ENCODE data around the gene TMBIM6.
A peak's percentile ranks its signal among the peaks of the same experiment; 100 is the strongest.
"Not testable (repeated sequence)": the region's sequence is repeated elsewhere in the genome, so short reads cannot be mapped to it uniquely, and the experiment has no call there.

TMBIM6 gene

DNA sequence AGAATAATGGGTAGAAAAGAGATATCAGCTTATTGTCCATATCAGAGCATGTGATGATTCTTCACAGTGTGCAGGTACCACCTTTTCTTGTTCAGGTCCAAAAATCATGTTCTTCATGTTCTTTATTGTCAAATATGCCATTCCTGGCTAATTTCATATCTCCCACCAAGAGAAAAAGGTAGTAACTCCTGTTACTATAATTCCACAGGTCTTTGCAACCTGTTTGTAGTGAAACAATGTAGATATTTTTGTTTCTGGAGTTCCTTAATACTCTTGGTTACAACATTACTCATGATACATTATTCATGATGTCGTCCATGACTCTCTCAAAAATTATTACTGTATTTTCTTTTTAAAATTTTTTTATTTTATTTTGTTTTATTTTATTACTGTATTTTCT is 11.3 kb upstream of the TMBIM6 start:
- no peak for DNase-seq

DNA sequence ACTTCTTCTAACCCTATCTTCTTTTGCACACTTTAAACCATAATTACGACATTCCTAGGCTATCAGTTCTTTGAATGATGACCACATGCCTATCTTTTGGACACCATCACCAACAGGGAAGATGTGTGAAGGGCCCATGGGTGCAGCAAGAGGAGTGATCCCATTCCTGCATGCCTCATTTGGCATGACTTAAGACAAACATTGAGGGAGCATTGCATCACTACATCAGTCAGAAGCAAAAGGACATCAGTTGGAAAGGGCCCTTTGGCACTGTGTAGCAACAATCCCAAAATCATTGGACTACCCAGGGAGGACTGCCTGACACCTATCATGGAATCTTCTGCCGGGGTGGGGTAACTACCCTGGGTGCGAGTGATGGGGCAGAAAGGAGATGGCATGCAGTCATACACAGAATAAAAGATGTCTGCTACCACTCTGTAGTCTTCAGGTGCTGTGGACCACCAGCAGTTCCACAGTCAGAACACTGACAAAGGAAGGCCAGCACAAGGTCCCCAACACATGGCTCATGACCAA is 10.7 kb upstream of the TMBIM6 start:
- no peak for DNase-seq

DNA sequence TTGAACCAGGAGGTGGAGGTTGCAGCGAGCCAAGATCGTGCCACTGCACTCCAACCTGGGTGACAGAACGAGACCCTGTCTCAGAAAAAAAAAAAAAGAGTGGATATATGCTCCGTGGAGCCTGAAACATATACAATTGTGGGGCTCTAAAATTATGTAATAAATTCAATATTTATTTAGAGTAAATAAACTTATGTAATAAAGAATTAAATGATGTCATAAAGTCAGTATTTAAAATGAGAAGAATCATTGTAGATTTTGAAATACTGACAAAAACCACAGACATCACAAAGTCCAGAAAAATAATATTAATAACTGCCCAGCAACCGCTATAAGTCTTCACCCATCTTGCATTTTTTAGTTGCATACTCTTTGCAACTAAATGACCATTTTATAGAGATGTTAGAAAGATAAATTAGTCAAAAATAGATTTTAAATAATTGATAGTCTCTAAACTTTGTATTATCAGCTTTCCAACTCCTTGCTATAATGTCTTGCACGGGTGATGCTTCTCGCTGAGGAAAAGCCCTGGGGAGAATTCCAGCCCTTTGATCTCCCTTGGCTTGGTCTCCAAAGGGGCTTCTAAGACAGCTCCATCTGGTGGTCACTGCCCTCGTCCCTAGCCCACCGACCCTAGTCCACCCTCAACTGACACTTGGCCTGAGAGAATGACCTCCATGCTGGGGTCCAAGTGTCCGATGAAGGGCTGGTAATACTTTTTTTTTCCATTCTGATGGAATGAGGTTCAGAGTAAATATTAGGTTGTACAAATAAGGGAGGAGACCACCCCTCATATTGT is 7.9 kb upstream of the TMBIM6 start:
- DNase-seq = no peak

DNA sequence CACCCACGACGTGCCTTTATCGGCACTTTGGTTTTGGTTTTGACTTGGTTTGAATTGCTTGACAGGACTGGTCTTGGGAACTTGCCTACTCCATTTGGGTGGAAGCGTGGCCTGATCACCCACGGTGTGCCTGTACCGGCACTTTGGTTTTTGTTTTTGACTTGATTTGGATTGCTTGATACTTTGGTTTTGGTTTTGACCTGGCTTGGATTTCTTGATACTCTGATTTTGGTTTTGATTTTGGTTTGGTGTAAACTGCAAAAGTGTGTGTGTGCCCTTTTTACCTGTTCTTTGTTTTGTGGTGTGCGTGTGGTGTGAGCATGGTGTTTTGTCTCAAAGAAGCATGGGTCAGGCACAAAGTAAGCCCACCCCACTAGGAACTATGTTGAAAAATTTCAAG is 6.5 kb upstream of the TMBIM6 start:
- DNase-seq = not testable (repeated sequence)

DNA sequence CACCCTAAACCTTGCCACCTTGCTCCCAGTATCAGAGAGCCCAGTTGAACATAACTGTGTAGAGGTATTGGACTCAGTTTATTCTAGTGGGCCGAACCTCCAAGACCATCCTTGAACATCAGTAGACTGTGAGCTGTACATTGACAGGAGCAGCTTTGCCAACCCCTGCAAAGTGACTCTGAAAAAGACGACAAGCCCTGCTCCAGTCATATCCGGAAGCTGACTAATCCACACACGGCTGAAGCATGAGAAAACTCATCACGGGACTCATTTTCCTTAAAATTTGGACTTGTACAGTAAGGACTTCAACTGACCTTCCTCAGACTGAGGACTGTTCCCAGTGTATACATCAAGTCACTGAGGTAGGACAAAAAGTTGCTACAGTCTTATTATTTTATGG is 2.6 kb upstream of the TMBIM6 start:
- not testable (repeated sequence) for DNase-seq

DNA sequence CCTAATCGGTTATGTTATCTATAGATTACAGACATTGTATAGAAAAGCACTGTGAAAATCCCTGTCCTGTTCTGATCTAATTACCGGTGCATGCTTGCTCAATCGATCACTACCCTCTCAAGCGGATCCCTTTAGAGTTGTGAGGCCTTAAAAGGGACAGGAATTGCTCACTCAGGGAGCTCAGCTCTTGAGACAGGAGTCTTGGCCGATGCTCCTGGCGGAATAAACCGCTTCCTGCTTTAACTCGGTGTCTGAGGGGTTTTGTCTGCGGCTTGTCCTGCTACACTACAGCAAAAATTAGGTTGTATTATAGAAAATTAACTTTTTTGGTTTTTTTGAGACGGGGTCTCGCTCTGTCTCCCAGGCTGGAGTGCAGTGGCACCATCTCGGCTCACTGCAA is 1.1 kb upstream of the TMBIM6 start:
- not testable (repeated sequence) for DNase-seq

DNA sequence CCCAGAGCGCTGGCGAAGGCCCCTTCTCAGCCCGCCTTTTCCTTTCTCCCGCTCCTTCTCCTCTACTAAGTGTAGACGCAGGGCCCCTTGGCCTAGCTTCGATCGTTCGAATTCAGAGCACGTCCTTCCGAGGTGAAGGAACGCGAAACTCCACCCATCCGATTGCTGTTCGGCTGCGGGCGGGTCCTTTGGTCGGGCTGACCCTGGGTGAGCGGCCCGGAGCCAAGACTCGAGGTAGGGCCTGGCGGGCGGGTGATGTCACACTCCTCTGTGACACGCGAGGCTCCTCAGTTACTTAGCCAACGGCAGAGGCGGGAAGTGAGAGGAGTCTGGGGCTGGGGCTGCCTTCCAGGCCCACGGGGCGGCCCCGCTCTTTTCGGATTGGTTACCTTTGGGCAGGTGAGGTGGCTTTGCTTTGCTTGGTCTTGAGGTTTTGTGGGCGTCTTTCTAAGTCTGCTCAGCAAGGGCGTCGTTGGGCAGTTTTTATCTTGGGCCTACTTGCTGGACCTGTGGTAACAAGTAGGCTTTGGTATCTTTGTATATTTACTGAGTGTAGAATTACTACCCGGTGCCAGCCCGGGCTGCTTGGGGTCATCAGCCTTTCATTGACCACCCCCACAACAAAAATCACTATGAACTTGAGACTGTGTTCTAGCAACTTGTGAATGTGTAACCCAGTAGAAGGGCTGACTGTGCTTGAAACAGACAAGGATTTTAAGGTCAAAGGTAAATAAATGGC is 694 bp downstream of the TMBIM6 start:
- DNase-seq = no peak

DNA sequence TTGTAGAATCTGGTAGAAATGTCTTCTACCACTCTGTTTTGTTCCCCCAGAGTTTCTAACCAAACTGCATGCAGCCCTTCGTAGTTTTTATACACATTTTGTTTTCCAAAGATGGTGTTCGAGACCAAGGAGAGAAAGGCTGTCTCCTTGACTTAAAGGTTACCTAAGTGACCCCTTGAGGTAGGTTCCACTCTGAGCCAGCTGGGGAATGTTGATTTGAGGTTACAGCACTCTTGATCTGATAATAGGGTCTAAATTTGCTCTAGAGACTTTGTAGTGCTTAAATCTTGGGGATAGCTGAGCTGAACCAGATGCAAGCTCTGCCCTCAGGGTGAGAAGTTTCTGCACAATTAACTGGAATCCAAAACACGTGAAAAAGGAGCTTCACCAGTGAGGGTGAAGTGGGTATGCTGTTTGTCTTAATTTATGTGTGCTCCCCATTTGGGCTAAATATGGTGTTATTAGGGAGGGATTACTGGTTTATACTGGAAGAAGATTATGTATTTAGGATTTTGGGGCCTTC is 3.1 kb downstream of the TMBIM6 start:
- DNase-seq = no peak

DNA sequence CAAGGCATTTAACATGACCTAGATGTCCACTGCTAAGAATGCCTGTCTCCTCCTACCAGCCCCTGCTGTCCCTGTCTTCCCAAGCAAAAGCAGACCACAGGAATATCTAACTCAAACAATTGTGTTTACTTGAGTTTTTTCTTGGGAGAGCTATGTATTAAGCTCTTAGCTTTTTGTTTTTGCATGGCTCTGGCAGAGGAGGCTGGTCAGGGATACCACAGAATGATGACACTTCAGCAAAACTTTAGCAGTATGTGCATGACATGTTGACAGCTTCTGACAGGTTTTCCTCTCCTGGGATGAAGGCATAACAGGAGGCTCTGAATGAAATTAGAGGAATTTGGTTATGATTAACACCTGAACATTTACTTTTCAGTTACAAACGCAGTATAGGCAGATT is 6.9 kb downstream of the TMBIM6 start:
- no peak for DNase-seq

DNA sequence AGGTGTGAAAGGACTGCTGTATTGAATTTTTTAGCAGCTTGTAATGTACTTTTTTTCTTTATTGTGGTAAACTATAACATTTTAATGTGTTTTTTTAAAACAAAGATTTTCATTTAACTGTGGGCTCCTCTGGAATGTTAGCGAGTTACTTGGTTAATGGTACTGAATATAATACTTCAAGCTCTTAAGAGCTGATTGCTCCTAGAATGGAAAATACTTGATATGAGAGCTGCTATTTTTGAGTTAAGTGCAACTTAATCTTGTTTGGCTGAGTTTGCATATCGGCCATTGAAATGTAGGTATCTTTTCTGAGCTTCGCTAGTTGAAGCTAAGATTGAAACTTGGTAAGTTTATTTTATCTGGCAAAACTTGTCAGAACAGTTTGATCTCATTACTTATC is 7.4 kb downstream of the TMBIM6 start:
- DNase-seq = no peak

DNA sequence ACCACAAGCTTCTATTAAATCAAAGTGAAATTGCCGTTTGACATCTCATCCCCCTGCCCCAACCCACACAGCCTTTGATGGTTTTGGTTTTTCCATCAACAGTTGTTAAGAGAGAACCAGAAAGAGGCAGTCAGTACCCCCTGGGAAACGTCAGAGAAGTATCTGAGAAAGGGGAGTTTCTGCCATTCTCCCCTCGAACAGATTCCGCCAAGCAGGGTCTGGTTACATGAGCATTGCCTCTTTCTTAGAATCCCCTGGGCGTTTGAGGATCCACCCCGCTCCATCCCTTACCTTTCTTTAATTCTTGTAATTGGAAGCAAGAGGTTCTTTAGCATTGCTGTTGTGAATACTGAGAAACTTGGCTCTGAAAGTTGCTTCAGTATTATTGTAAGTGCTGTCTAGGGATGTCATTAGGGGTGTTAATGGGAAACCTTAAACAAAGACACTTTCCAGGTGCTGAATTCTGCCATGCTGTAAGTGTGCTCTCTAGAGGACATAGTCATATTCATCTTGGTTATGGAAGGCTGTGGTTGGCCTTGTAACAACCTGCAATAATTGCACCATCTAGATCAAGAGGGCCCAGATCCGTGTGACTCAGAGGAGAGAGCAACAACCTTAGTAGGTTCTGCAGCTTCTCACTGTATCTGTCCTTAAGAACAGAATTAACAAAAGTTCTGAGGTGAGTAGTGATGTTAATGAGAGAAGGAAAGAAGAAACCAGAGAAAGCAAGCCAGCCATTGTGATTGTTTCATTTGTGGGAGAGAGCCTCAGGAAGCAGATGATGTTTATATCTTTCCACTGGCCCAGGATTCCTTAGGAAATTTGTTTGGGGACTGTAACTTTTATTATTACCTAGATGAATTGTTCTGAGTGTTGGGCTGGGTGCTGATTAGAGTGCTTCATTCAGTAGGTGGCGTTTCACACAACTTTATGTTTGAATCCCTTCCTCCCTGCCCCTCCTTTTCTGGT is 9.0 kb downstream of the TMBIM6 start:
- DNase-seq = no peak

DNA sequence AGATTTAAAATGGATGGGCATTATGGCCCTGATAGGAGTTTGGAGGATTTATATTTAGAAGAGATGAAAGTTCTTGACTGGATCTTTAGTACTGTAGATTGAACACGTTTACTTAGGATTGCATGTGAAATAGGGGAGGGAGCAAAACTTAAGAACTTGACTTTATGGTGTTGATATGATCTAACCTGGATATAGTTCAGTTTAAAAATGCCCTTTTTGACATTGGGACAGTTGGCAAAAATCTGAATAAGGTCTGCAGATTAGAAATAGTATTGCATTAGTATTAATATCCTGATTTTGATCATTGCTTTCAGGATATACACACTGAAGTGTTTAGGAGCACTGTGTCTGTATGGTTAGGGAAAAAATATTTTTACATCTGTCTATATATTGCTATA is 9.6 kb downstream of the TMBIM6 start:
- no peak for DNase-seq

DNA sequence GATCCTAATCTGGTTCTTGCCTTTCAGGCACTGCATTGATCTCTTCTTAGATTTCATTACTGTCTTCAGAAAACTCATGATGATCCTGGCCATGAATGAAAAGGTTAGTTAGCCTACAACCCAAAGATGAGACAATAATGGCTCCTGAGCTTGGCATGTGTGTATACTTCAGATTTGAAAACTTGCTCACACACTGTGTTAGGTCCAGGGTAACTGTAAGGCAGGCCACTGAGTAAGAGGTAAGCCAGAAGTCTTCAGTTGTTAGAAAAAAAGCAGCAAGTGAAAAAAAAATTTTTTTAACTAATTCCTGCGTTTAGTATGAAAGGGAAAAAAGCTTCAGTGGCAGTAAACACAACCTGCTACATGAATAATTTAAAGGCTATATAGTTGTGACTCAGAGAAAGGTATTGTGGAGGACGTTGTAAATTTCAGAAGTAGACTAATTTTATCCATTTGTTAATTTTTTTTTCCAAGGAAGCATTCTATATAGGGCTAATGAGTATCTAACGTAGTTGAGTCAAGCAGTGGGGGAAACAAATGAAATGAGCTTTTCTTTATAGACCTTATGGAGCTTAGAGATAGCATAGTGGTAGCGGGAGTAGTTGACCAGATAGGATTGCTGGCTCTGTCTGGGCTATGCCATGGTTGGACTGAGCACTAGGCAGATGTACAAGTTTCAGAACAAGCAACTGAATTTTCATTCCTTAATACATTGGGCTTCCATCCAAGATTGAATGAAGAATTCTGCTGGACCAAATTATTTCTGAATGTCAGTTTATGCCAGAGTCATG is 20.5 kb downstream of the TMBIM6 start:
- DNase-seq = no peak

DNA sequence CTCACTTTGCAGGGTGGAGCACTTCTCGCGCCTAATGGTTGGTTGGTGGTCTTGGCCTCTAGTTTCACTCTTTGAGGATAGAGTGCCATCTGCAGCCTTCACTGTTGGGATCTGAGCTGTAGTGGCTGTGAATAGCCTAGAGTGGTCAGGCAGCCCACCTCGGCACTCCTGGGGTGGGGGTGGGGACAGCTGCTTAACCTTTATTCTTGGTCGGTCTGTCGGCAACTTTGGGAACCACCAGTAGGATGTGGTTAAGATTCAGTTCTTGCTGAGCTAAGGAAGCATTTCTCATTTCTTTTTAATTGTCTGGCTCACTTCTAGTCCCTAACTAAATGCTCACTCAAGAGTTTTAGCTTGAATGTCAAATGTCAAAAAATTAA is 21.1 kb downstream of the TMBIM6 start:
- DNase-seq = no peak

DNA sequence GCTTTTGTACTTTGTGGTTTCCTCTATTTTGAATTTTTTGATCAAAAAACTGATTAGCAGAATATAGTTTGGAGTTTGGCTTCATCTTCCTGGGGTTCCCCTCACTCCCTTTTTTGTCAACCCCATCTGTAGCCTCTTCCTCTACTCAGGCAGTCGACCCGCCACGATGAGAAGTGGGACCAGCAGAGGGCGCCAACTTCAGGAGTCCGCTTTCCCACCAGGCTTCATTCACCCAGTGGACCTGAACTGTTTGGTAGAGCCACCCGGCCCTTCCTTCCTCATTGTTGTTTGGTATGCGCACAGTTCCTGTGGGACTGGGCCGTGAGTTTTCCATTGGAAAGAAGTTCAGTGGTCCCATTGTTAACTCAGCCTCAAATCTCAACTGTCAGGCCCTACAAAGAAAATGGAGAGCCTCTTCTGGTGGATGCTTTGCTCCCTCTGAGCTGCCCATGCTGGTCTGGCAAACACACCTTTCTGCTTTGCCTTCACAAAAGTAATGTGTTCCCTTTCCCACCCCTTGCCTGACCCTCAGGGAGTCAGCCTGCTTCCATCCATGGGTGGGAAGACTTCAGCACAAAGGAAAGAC is 21.7 kb downstream of the TMBIM6 start:
- no peak for DNase-seq

DNA sequence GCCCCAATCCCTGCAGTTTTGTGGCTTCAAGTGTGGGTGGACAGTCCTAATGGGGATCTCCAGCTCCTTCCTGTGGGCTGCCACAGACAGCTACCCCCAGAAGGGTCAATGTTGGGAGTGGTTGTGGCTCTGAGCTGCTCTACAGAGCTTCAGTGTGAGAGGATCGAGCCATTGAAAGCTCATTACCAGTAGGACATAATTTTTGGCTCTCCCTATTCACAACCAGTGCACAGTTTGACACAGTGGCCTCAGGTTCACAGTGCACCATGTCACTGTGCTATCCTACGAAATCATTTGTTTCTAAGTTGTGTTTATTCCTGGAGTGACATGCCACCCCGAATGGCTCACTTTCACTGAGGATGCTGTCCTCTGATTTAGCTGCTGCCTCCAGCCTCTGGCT is 22.8 kb downstream of the TMBIM6 start:
- DNase-seq = no peak

DNA sequence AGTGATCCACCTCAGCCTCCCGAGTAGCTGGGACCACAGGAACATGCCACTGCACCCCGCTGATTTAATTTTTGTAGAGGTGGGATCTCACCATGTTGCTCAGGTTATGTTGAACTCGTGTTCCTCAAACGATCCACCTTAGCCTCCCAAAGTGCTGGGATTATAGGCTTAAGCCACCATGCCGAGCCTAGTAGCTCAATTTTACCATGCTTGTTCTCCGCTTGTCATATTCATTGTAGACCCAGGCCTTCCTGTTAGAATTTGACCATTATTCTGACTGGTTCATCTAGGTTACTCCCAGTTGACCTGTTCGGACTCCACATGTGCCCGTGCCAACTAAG is 24.7 kb downstream of the TMBIM6 start:
- no peak for DNase-seq

DNA sequence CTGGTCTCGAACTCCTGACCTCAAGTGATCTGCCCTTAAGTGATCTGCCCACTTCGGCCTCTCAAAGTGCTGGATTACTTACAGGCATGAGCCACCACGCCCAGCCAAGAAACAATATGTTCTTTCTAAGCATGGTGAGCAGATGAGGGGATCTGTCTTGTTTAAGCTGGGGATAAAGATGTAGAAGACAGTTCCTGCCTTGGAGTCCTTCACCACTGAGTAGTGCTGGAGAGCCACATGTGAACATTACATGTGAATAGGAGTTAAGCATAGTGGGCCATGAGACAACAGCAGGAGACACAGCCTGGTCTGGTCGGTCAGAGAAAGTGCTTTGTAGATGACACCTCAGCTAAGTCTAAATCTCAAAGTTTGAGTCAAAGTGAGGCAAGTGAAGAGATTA is 26.0 kb downstream of the TMBIM6 start:
- no peak for DNase-seq

DNA sequence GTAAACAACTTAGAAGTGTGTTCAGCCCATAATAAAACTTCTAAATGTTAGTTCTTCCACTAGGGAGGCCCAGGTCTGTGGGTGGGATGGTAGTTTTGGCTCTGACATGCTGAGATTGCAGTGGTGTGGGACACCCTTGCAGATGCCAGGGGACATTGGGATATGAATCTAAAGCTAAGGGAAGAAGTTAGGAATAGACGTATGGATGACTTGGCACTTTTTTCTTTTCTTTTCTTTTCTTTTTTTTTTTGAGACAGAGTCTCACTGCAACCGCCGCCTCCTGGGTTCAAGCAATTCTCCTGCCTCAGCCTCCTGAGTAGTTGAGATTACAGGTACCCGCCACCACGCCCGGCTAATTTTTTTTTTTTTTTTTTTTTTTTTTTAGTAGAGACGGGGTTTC is 31.7 kb downstream of the TMBIM6 start:
- not testable (repeated sequence) for DNase-seq

DNA sequence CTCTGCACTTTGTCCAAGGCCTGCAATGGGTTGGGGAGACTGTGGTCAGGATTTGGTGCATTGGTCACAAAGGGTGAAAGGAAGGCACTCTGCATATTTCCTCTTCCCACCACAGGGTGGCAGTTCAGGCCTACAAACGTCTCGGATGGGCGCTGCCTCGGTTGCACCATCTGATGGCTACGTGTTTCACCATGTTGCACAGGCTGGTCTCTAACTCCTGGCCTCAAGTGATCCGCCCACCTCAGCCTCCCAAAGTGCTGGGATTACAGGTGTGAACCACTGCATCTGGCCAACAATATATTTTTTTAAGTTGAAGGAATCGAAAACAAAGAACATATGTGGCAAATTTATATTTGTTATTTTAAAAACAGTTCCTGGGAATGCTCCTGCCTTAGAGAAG is 35.1 kb downstream of the TMBIM6 start:
- peak; percentile 4 for DNase-seq

DNA sequence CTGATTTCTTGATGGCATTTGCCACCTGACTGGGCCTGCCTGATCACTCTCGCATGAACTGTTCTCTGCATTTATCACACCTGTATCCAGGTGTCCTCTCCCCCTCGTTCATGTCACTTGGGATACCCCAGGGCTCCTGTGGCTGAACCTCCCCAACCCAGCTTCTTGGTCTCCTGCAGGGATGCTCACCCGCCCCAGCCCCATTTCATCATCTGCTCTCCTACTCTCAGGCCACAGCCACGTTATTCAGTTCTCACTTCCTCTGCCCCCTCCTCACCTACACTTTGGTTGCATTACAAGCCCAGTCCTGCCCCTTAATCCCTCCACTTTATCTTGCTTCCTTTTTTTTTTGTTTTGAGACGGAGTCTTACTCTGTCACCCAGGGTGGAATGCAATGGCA is 35.5 kb downstream of the TMBIM6 start:
- no peak for DNase-seq

DNA sequence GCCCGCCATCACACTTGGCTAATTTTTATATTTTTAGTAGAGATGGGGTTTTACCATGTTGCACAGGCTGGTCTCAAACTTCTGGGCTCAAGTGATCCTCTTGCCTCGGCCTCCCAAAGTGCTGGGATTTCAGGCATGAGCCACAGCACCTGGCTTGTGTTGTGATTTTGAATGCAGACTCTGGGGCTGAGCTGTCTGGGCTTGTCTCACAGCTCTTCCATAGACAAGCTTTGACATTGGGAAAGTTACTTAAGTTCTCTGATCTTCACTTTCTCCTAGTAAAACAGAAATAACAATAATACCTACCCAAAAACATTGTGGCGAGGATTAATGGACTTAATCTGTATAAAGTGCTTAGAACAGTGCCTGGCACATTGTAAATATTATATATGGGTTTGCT is 36.0 kb downstream of the TMBIM6 start:
- DNase-seq = no peak

Data from NCI-H2227 treated with DMSO at 0.1 percent for 48 hours (cell line).